Measurements from ENCODE around the gene FCRL4. TPM values are rescaled to one million over a fixed set of nuclear protein-coding genes. Genes with fewer than 3 reads are reported as not detected.
A peak's percentile ranks its signal among the peaks of the same experiment; 100 is the strongest.

Gene FCRL4
- total and polyA plus RNA-seq, 3 donors from 2014 or later, result 0.08 to 0.12 TPM; not detected in 1

DNA sequence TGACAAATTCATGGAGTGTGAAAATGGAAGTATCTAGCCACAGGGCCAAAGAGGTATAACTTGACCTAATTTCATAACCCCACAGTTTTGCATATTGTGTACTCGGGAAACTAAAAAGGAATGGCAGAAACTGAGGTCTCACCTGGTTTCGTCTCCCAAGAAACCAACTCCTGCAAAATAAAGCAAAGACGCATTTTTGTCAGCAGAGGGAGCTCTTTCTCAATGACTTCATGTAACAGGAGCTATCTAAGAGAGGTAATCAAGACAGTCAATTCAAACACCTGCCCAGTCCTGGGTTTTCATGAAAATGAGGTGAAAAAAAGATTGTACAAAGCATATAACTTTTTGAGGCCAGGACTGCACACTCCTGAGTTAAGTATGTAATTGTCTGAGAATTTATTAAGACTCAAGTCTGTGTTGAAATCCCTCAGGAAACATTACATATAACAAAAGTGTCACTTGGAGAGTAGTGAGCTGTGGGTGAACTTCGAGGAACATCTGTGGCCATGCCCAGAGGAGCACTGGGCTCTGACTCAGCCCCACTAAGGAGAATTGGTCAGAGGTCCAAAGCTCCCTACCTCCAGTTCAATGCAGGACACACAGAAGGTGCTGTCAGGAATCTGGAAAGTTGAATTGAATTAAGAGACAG lies 17.6 kb downstream of the FCRL4 start:
- no peaks in the 10 kb centered on the region for H3K9me3 ChIP-seq
- no peak for TF ChIP-seq POLR2A (IDR thresholded peaks at IDR 0.05)
- TF ChIP-seq, protein P1, sequence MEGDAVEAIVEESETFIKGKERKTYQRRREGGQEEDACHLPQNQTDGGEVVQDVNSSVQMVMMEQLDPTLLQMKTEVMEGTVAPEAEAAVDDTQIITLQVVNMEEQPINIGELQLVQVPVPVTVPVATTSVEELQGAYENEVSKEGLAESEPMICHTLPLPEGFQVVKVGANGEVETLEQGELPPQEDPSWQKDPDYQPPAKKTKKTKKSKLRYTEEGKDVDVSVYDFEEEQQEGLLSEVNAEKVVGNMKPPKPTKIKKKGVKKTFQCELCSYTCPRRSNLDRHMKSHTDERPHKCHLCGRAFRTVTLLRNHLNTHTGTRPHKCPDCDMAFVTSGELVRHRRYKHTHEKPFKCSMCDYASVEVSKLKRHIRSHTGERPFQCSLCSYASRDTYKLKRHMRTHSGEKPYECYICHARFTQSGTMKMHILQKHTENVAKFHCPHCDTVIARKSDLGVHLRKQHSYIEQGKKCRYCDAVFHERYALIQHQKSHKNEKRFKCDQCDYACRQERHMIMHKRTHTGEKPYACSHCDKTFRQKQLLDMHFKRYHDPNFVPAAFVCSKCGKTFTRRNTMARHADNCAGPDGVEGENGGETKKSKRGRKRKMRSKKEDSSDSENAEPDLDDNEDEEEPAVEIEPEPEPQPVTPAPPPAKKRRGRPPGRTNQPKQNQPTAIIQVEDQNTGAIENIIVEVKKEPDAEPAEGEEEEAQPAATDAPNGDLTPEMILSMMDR (IDR thresholded peaks at IDR 0.05), result peak; percentile 23 to 63 (median 47)
- H3K36me3 ChIP-seq (ENCODE audit: low read depth, missing control alignments), result no peaks in the 10 kb centered on the region
- WGBS, 2 donors, result 16 to 26% methylated on average over 4 of the region's 4 CpGs
- DNase-seq, result peak; percentile 47
- no peak overlapping the region for H3K4me3 ChIP-seq
- no peaks in the 10 kb centered on the region for H3K27me3 ChIP-seq
- H3K4me1 ChIP-seq, result no peaks in the 10 kb centered on the region
- H3K27ac ChIP-seq, result no peak overlapping the region
- intact Hi-C loops (cut with DNase I; ENCODE audit: low total_unique reads), result no loop called here

DNA sequence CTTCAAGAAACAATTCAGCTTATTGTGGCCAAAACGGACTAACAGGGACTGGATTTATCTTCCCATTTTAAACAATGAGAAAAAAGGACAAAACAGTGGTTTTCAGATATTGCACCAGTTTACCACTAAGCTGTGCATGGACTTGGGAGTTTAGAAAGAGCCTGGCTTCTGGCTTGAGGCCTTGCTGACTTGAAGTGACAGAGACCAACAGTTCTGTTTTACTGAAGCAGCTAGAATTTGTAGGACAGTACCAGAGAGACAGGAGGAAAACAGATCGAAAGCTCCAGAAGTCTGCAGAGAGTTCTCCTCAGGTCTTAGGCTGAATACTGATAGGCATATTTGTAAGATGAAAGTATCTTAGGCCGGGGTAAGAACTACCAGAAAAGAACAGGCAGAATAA lies 20.5 kb downstream of the FCRL4 start:
- intact Hi-C loops (cut with DNase I; ENCODE audit: low total_unique reads), result no loop called here
- Histone ChIP-seq H3K27me3 (no peaks in the 10 kb centered on the region), H3K36me3 (ENCODE audit: low read depth, missing control alignments) (no peaks in the 10 kb centered on the region), H3K9me3 (no peaks in the 10 kb centered on the region), H3K4me3 (no peak overlapping the region), H3K27ac (no peak overlapping the region), H3K4me1 (no peaks in the 10 kb centered on the region)
- TF ChIP-seq POLR2A (IDR thresholded peaks at IDR 0.05), result no peak
- TF ChIP-seq, protein P1 (IDR thresholded peaks at IDR 0.05), result no peak
- DNase-seq, result no peak
- WGBS, 2 donors, result 87 to 90% methylated on average over 3 of the region's 3 CpGs

DNA sequence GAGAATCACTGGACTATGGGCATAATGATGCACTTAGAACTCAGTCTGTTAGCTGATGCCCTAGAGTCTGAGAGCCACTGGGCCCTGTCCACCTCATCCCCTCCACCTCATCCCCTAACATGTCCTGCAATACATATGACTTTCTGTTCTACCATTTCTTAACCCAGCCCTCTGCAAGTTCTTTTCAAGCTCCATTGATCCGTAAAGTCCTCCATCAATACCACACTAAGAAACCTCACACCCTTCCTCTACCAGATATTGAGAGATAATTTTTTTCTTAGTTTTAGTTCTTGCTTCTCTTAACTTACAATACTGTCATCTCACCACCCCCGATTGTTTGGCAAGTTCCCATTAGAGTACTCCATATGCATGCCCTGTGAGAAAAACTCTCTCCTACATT lies 22.1 kb downstream of the FCRL4 start:
- no peak for DNase-seq

DNA sequence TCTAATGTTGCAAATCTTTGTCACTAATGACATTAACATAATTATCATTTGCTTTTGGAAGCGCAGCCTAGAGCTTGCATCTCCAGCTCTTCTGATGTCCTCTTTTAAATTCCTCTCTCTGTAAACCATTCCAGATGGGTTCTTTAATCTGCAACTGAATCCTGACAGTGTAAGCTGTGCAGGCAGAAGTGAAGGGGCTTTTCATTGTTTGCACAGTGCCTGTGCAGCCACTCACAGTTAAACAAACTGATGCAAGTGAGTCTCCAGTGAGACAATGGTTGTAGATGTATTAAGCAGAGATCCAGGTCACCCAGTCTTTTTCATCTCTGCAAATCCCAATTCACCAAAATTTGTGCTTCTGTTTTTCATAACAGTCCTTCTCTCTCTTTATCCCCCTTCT lies 23.0 kb downstream of the FCRL4 start:
- intact Hi-C loops (cut with DNase I; ENCODE audit: low total_unique reads), result no loop called here
- TF ChIP-seq, protein P1 (IDR thresholded peaks at IDR 0.05), result no peak
- no peak for TF ChIP-seq POLR2A (IDR thresholded peaks at IDR 0.05)
- WGBS, 2 donors, result 89 to 92% methylated on average over 1 of the region's 1 CpG

More for the DNA sequence above, 22.1 kb downstream of the FCRL4 start:
- H3K36me3 ChIP-seq (ENCODE audit: low read depth, missing control alignments), result no peaks in the 10 kb centered on the region
- H3K4me1 ChIP-seq, result no peaks in the 10 kb centered on the region
- WGBS, 2 donors, result 90 to 93% methylated on average over 2 of the region's 2 CpGs
- no peaks in the 10 kb centered on the region for H3K9me3 ChIP-seq
- intact Hi-C loops (cut with DNase I; ENCODE audit: low total_unique reads), result no loop called here
- H3K27ac ChIP-seq, result no peak overlapping the region
- H3K4me3 ChIP-seq, result no peak overlapping the region
- TF ChIP-seq, protein P1 (IDR thresholded peaks at IDR 0.05), result no peak
- no peak for TF ChIP-seq POLR2A (IDR thresholded peaks at IDR 0.05)
- H3K27me3 ChIP-seq, result no peaks in the 10 kb centered on the region

More for the DNA sequence above, 23.0 kb downstream of the FCRL4 start:
- H3K4me1 ChIP-seq, result no peaks in the 10 kb centered on the region
- H3K9me3 ChIP-seq, result no peaks in the 10 kb centered on the region
- no peak for DNase-seq
- H3K36me3 ChIP-seq (ENCODE audit: low read depth, missing control alignments), result no peaks in the 10 kb centered on the region
- H3K27ac ChIP-seq, result no peak overlapping the region
- no peaks in the 10 kb centered on the region for H3K27me3 ChIP-seq
- no peak overlapping the region for H3K4me3 ChIP-seq

All from testis (tissue), 3 donors.